OCI-LY7 (cell line): ENCODE measurements around the gene KRTAP26-1. TPM values are rescaled to one million over a fixed set of nuclear protein-coding genes. Genes with fewer than 3 reads are reported as not detected.

Experiments
- BruUV-seq: library from RNA; stranded (reverse); fragments of 400-500 nt; replicated peaks from 2 replicates; lab custom pipeline; 2021; lab: Mats Ljungman, UMichigan
- CTCF ChIA-PET: fragments of 300-600 bp; sonication (Branson Sonifier 250); formaldehyde crosslinking; loops from one replicate; lab custom pipeline; 2022; ENCODE audit warnings: antibody characterized with exemption; ENCODE audit not compliant: unreplicated experiment; lab: Charles Lee
- POLR2A ChIA-PET: fragments of 300-600 bp; sonication (Branson Sonifier 250); formaldehyde crosslinking; loops from one replicate; lab custom pipeline; 2022; ENCODE audit warnings: antibody characterized with exemption; lab: Charles Lee
- DNase-seq: peaks from one replicate; pipeline ENCODE4 v3.0.0-alpha.2; 2015; ENCODE audit warnings: low spot score
- H2AFZ ChIP-seq: fragments of 200-600 bp; sonication (generic), shearing (Covaris generic); 2 replicates; pipeline ENCODE4 v1.6.1; 2014; ENCODE audit warnings: mild to moderate bottlenecking, antibody characterized with exemption, low read length, moderate library complexity
- H3K27ac ChIP-seq: fragments of 200-600 bp; sonication (generic); 2 replicates; pipeline ENCODE4 v1.5.1; 2014; ENCODE audit warnings: mixed run types, low read depth, mild to moderate bottlenecking, moderate library complexity, low read length, inconsistent platforms; ENCODE audit not compliant: poor library complexity, severe bottlenecking
- H3K36me3 ChIP-seq: fragments of 200-600 bp; sonication (generic); 2 replicates; pipeline ENCODE4 v1.6.1; 2014; ENCODE audit warnings: mild to moderate bottlenecking, antibody characterized with exemption, low read length, moderate library complexity, mixed read lengths; ENCODE audit not compliant: insufficient read depth
- H3K4me1 ChIP-seq: fragments of 200-600 bp; sonication (generic); 2 replicates; pipeline ENCODE4 v1.5.1; 2014; ENCODE audit warnings: mild to moderate bottlenecking, low read length; ENCODE audit not compliant: insufficient read depth, poor library complexity, severe bottlenecking
- H3K4me2 ChIP-seq: fragments of 200-600 bp; sonication (generic); 2 replicates; pipeline ENCODE4 v1.6.1; 2014; ENCODE audit warnings: mild to moderate bottlenecking, low read length
- H3K4me3 ChIP-seq: fragments of 200-600 bp; sonication (generic); 2 replicates; pipeline ENCODE4 v1.5.1; 2014; ENCODE audit warnings: mild to moderate bottlenecking, low read depth, low read length; ENCODE audit not compliant: poor library complexity, severe bottlenecking
- H3K79me2 ChIP-seq: fragments of 200-600 bp; sonication (generic); 2 replicates; pipeline ENCODE4 v1.6.1; 2016; ENCODE audit warnings: low read depth, mild to moderate bottlenecking, low read length, moderate library complexity, mixed read lengths; ENCODE audit not compliant: insufficient read depth
- H3K9me2 ChIP-seq: fragments of 200-600 bp; sonication (generic); 2 replicates; pipeline ENCODE4 v1.6.1; 2016; ENCODE audit warnings: mild to moderate bottlenecking, low read length, mixed read lengths; ENCODE audit not compliant: insufficient read depth
- H3K9me3 ChIP-seq: fragments of 200-600 bp; sonication (generic); 2 replicates; pipeline ENCODE4 v1.6.1; 2014; ENCODE audit warnings: mild to moderate bottlenecking, mixed run types, low read length, mixed read lengths
- H4K20me1 ChIP-seq: fragments of 200-600 bp; sonication (generic); 2 replicates; pipeline ENCODE4 v1.6.1; 2014; ENCODE audit warnings: mild to moderate bottlenecking, antibody characterized with exemption, low read length, moderate library complexity, mixed read lengths; ENCODE audit not compliant: insufficient read depth
- CTCF ChIP-seq: fragments of 200-600 bp; sonication (generic); conservative IDR thresholded peaks from 2 replicates; pipeline ENCODE4 v1.5.1; 2014; ENCODE audit warnings: mild to moderate bottlenecking, antibody characterized with exemption, low read length, moderate library complexity, mixed read lengths
- EZH2phosphoT487 ChIP-seq: fragments of 200-600 bp; sonication (generic); IDR thresholded peaks from 2 replicates; pipeline ENCODE4 v1.6.1; 2018; ENCODE audit warnings: low read depth, borderline replicate concordance, mild to moderate bottlenecking, mixed run types, antibody characterized with exemption, low read length, moderate library complexity, mixed read lengths
- intact Hi-C: fragments of 100-400 bp; cut with micrococcal nuclease; formaldehyde crosslinking; loops from one replicate; pipeline ENCODE4 v1.10.0; 2022; ENCODE audit not compliant: unreplicated experiment
- total RNA-seq, 2 experiments: library from RNA; depleted of rRNA in 1 of 2; stranded (reverse); fragments of >200 nt in 1 of 2; shearing (Covaris generic) in 1 of 2; gene quantifications; 2 replicates each; pipeline ENCODE4 v1.2.3, GENCODE V29; 2014 to 2022

The KRTAP26-1 gene
- total RNA-seq, 2 experiments from 2014 or later, result not detected

GRCh38 chr21:30333736-30334135 is 13.6 kb upstream of the KRTAP26-1 start:
- H3K27ac ChIP-seq, result no peak overlapping the region
- BruUV-seq, result no TSS peak
- ChIA-PET POLR2A (interaction anchor here (0.8 kb wide), 1 partner anchor 25 kb away, joined by 5 read pairs; no protein-coding TSS in a partner anchor), CTCF (interaction anchor here (0.6 kb wide), 1 partner anchor 960 kb away, joined by 3 read pairs; no protein-coding TSS in a partner anchor)
- no peaks in the 10 kb centered on the region for H4K20me1 ChIP-seq
- no peak for DNase-seq
- H3K9me2 ChIP-seq, result no peaks in the 10 kb centered on the region
- intact Hi-C loops, result no loop called here
- no peak overlapping the region for H2AFZ ChIP-seq
- no peaks in the 10 kb centered on the region for H3K9me3 ChIP-seq
- no peaks in the 10 kb centered on the region for H3K36me3 ChIP-seq
- no peak overlapping the region for H3K4me2 ChIP-seq
- H3K79me2 ChIP-seq, result no peaks in the 10 kb centered on the region
- H3K4me3 ChIP-seq, result no peak overlapping the region
- TF ChIP-seq CTCF, result no peak
- no peaks in the 10 kb centered on the region for H3K4me1 ChIP-seq

DNA sequence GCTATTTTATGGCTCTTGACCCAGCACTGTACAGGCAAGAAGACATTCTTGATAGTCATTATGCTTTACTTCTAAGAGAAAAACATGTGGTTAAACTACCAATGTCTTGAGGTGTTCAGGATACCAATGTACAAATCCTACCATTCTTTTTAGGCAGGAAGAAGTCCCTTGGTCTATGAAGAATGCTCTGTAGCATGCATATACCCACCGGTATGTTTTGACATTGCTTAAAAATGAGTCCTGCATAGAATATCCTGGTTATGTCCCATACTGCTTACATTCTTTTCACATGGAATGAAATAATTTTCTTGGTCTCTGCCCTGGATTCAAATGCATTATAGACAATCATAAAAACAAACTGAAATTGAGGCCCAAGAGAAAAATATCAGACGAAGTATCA is 12.6 kb upstream of the KRTAP26-1 start:
- Histone ChIP-seq H3K9me3 (no peaks in the 10 kb centered on the region), H3K27ac (no peak overlapping the region), H3K9me2 (no peaks in the 10 kb centered on the region), H3K36me3 (no peaks in the 10 kb centered on the region), H3K4me1 (no peaks in the 10 kb centered on the region), H4K20me1 (no peaks in the 10 kb centered on the region), H2AFZ (no peak overlapping the region), H3K79me2 (no peaks in the 10 kb centered on the region), H3K4me2 (no peak overlapping the region), H3K4me3 (no peak overlapping the region)
- DNase-seq, result no peak
- intact Hi-C loops, result no loop called here
- TF ChIP-seq CTCF (no peak), EZH2phosphoT487 (no peak)
- no TSS peak for BruUV-seq
- ChIA-PET CTCF (no interaction called here), POLR2A (no interaction called here)

DNA sequence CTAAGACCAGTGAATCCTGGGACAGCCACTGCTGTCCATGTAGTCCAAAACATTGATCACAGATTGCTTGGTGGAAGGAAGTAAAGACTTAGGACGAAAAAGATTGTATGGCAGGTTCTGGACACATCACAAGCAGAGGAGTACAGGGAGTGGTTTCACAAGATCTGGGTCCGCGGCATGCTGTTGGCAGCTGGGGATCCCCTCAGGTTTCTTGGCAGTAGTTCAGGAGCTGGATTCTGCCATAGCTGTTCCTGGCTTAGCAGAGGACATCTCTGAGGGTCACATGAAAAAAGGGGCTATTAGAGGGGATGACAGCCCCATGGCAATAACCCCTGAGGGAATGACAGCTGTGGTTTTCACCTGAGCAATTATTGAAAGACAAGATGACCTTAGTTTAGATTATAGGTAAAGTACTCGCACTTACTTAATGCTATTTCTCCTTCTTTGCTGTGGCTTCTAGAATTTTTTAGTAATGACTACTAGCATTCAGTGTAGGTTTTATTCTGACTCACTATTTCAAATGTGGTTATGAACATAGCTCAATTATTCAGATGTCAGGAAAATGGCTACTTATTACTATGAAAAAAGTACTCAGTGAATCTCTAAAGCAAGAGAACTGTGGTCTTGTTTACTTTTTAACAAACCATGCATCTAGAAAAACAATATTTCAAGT is 9.2 kb upstream of the KRTAP26-1 start:
- Histone ChIP-seq H3K9me3 (no peaks in the 10 kb centered on the region), H4K20me1 (no peaks in the 10 kb centered on the region), H2AFZ (no peak overlapping the region), H3K36me3 (no peaks in the 10 kb centered on the region), H3K79me2 (no peaks in the 10 kb centered on the region), H3K4me2 (no peak overlapping the region), H3K27ac (no peak overlapping the region), H3K4me3 (no peak overlapping the region), H3K4me1 (no peaks in the 10 kb centered on the region), H3K9me2 (no peaks in the 10 kb centered on the region)
- intact Hi-C loops, result no loop called here
- no peak for DNase-seq
- ChIA-PET POLR2A (interaction anchor here (0.5 to 1.2 kb wide), 4 partner anchors 11 to 119 kb away, joined by 3 to 4 read pairs (median 4); no protein-coding TSS in a partner anchor), CTCF (no interaction called here)
- BruUV-seq, result no TSS peak
- TF ChIP-seq EZH2phosphoT487, result no peak
- TF ChIP-seq CTCF, result no peak
